CD8-positive, alpha-beta memory T cell (primary cell): ENCODE results near the gene SMIM43. TPM values are rescaled to one million over a fixed set of nuclear protein-coding genes. Genes with fewer than 3 reads are reported as not detected.

ENCODE experiments used
- CTCF ChIA-PET: fragments of 350-600 bp; sonication (Branson Sonifier 250); formaldehyde crosslinking; loops from one replicate; lab custom pipeline; 2021; ENCODE audit warnings: antibody characterized with exemption; lab: Charles Lee
- POLR2A ChIA-PET: fragments of 350-600 bp; sonication (Branson Sonifier 250); formaldehyde crosslinking; loops from one replicate; lab custom pipeline; 2021; ENCODE audit warnings: antibody characterized with exemption; lab: Charles Lee
- DNase-seq, 5 donors: peaks; one replicate each; pipeline versions ENCODE4 v3.0.0 to v3.0.0-alpha.2; 2020 to 2022; ENCODE audit warnings: mixed read lengths in 1 of 5
- H3K27ac ChIP-seq: one replicate; pipeline ENCODE4 v1.7.0; 2013; ENCODE audit warnings: low read depth, mild to moderate bottlenecking, low read length, moderate library complexity
- H3K27me3 ChIP-seq: 2 replicates; pipeline ENCODE4 v1.7.0; 2013; ENCODE audit warnings: low read length, mild to moderate bottlenecking; ENCODE audit not compliant: insufficient read depth, poor library complexity, severe bottlenecking
- H3K36me3 ChIP-seq: 2 replicates; pipeline ENCODE4 v1.7.0; 2013; ENCODE audit warnings: mild to moderate bottlenecking, low read length, moderate library complexity; ENCODE audit not compliant: insufficient read depth
- H3K4me1 ChIP-seq: 2 replicates; pipeline ENCODE4 v1.7.0; 2013; ENCODE audit warnings: mild to moderate bottlenecking, low read length, moderate library complexity; ENCODE audit not compliant: insufficient read depth
- H3K4me3 ChIP-seq: 2 replicates; pipeline ENCODE4 v1.7.0; 2013; ENCODE audit warnings: mild to moderate bottlenecking, low read length
- H3K9me3 ChIP-seq: 2 replicates; pipeline ENCODE4 v1.7.0; 2013; ENCODE audit warnings: mild to moderate bottlenecking, low read length
- H3K27ac Mint-ChIP-seq, 8 donors: one replicate each; pipeline ENCODE4 v1.8.0; 2020 to 2021; ENCODE audit warnings: mixed read lengths in 8 of 8, mild to moderate bottlenecking in 6 of 8, inconsistent platforms in 3 of 8, moderate library complexity in 3 of 8
- H3K27me3 Mint-ChIP-seq, 2 donors: one replicate each; pipeline ENCODE4 v1.8.0; 2020 to 2021; ENCODE audit warnings: mixed read lengths in 2 of 2, mild to moderate bottlenecking in 1 of 2, moderate library complexity in 1 of 2
- H3K36me3 Mint-ChIP-seq, 3 donors: one replicate each; pipeline ENCODE4 v1.8.0; 2020 to 2021; ENCODE audit warnings: mixed read lengths in 3 of 3, inconsistent platforms in 1 of 3, mild to moderate bottlenecking in 1 of 3
- H3K4me1 Mint-ChIP-seq, 3 donors: one replicate each; pipeline ENCODE4 v1.8.0; 2020 to 2021; ENCODE audit warnings: mixed read lengths in 3 of 3, inconsistent platforms in 1 of 3, mild to moderate bottlenecking in 1 of 3
- H3K4me3 Mint-ChIP-seq, 7 donors: one replicate each; pipeline ENCODE4 v1.8.0; 2020 to 2021; ENCODE audit warnings: mixed read lengths in 7 of 7, mild to moderate bottlenecking in 6 of 7, moderate library complexity in 4 of 7, inconsistent platforms in 2 of 7
- H3K9me3 Mint-ChIP-seq, 5 donors: one replicate each; pipeline ENCODE4 v1.8.0; 2020 to 2022; ENCODE audit warnings: mixed read lengths in 5 of 5, mild to moderate bottlenecking in 3 of 5, moderate library complexity in 2 of 5, inconsistent platforms in 1 of 5
- polyA plus RNA-seq: library from polyadenylated mRNA; unstranded; fragments of 300-500 nt; fragmentation: Illumina TruSeq; gene quantifications from one replicate; pipeline ENCODE4 v1.2.3, GENCODE V29; 2021
- total RNA-seq, 2 experiments: library from RNA; stranded (reverse); gene quantifications; one replicate each; pipeline ENCODE4 v1.2.3, GENCODE V29; 2021

SMIM43 gene
- total and polyA plus RNA-seq, 3 experiments from 2014 or later: 0.23 to 0.47 (median 0.44) TPM

DNA sequence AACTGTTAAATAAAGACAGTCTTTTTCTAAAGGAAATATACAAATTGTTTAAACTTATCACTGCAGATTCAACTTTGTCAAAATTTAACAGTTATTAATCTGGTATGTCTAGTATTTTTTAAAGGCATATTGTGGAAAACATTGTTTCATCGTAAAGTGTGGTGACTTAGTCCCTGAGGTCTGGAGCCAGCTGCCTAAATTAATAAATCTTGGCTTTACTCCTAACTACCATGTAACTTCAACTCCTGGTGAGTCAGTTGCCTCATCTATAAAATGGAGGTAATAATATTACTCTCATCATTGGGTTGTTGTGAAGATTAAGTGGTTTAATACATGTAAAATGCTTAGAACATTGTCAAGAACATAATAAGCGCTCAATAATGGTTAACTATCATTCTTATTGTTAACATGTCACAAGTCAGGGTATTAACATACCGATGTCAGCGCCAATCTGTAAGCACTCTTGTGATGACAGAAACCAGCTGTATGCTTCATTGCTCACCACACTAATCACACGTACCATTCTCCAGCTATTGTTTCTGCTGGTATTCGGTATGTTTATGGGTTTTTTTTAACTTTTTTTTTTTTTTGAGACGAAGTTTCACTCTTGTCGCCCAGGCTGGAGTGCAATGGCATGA, 14.1 kb upstream of the SMIM43 start:
- POLR2A ChIA-PET: no interaction called here
- Mint-ChIP-seq H3K27ac (no peak overlapping the region), H3K4me1 (peaks cover 12 to 20% (median 19%) of the 10 kb centered on the region in 3 donors), H3K36me3 (peaks cover 0 to 1% (median 0%) of the 10 kb centered on the region in 3 donors), H3K4me3 (no peak overlapping the region), H3K9me3 (peaks cover 0 to under 1% (median 0%) of the 10 kb centered on the region in 5 donors), H3K27me3 (peaks cover 5 to 23% of the 10 kb centered on the region in 2 donors)
- H3K4me3 ChIP-seq: no peak overlapping the region
- H3K27me3 ChIP-seq: no peaks in the 10 kb centered on the region
- H3K36me3 ChIP-seq: no peaks in the 10 kb centered on the region
- no peaks in the 10 kb centered on the region for H3K9me3 ChIP-seq
- CTCF ChIA-PET: no interaction called here
- H3K4me1 ChIP-seq: no peaks in the 10 kb centered on the region
- no peak overlapping the region for H3K27ac ChIP-seq
- DNase-seq: no peak

DNA sequence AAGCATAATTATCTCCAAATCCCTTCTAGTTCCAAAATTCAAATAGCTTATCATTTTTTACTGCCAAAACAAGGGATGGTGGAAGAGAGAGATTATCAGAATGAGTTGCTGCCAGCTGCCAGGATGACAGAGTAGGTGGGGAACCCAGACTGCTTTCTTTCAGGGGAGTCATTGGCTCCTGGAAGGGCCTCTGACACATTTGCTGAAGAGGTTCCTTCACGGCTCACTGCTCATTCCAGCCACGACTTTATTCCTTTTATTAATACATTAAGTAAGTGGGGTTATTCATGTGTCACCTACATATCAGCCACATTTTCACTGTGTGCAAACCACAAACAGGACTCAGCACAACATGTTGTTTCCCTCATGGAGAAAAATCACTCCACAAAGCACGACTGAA, 12.7 kb upstream of the SMIM43 start:
- peak overlapping the region in 5 of 8 donors; percentile 2 to 42 (median 34) for H3K27ac Mint-ChIP-seq
- CTCF ChIA-PET: no interaction called here

DNA sequence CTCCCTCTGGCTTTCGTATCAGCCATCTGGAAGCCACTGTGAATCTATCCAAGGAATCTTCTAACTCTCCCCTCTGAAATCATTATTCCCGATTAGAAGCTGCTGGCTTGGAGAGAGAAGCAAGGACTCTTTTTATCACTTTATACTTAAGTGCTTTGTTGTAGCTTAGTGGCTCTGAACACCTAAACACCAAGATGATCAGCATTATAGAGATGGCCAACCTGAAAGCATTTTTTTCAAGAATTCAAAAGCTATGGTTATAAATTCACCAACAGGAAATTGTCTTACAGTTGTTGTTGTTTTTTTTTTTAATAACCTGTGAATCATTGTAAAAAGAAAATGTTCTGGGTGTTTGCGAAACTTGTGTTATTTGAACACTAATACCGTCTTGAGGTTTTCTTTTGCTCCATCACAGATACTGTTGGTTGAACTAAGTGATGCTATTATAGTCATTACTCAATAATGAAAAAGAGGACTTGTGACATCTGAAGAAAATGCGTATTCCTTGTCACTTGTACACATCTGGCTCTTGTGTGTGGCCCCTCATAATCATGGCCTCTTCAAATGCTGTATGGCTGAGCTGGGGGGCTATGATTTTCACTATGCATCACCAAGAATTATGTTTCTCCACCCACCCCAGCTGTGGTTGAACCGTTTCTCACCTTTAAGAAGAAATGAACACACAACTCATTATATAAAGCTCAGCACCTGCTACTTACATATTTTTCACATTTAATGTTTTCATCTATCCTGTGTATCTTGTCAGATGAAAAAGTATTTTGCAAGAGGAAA, 11.8 kb upstream of the SMIM43 start:
- Mint-ChIP-seq H3K9me3 (no peaks in the 10 kb centered on the region), H3K27me3 (peaks cover 5 to 13% of the 10 kb centered on the region in 2 donors), H3K27ac (peak overlapping the region in 5 of 8 donors; percentile 8 to 69 (median 58)), H3K4me1 (peaks cover 12 to 20% (median 19%) of the 10 kb centered on the region in 3 donors), H3K4me3 (peak overlapping the region in 3 of 7 donors; percentile 11 to 43 (median 27)), H3K36me3 (peaks cover 0 to 1% (median 0%) of the 10 kb centered on the region in 3 donors)
- no peak for DNase-seq
- ChIA-PET POLR2A (no interaction called here), CTCF (interaction anchor here (0.8 kb wide), 1 partner anchor 9 kb away, joined by 3 read pairs; no protein-coding TSS in a partner anchor)
- Histone ChIP-seq H3K4me3 (no peak overlapping the region), H3K9me3 (no peaks in the 10 kb centered on the region), H3K36me3 (no peaks in the 10 kb centered on the region), H3K27me3 (no peaks in the 10 kb centered on the region), H3K27ac (no peak overlapping the region), H3K4me1 (no peaks in the 10 kb centered on the region)

More for the DNA sequence above, 12.7 kb upstream of the SMIM43 start:
- Histone ChIP-seq H3K9me3 (no peaks in the 10 kb centered on the region), H3K4me3 (no peak overlapping the region), H3K27me3 (no peaks in the 10 kb centered on the region), H3K36me3 (no peaks in the 10 kb centered on the region), H3K4me1 (no peaks in the 10 kb centered on the region), H3K27ac (no peak overlapping the region)
- Mint-ChIP-seq H3K36me3 (peaks cover 0 to 1% (median 0%) of the 10 kb centered on the region in 3 donors), H3K27me3 (peaks cover 5 to 13% of the 10 kb centered on the region in 2 donors), H3K9me3 (no peaks in the 10 kb centered on the region), H3K4me1 (peaks cover 12 to 20% (median 19%) of the 10 kb centered on the region in 3 donors), H3K4me3 (no peak overlapping the region)
- POLR2A ChIA-PET: no interaction called here
- DNase-seq: no peak

DNA sequence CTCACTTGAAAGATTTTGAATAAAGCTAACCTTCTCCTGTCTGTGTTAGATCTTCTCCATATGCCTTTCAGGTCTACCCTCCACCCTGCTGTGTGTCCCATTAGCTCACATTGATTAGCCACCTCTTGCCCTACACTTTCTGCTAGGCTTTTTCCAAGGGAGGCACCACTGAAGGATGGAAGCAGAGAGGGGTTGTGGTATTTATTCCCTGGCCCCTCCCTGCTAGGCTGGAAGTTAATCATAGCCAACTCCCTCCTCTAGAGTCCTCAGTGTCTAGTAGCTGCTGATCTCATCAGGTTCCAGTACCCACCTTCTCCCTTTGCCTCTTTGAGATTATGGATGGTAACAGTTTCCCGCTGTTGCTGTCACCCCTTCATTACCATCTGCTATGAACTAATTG, 8.9 kb upstream of the SMIM43 start:
- DNase-seq: no peak
- H3K9me3 ChIP-seq: no peaks in the 10 kb centered on the region
- H3K4me3 ChIP-seq: no peak overlapping the region
- no peak overlapping the region for H3K4me3 Mint-ChIP-seq
- peaks cover 12 to 20% (median 19%) of the 10 kb centered on the region in 3 donors for H3K4me1 Mint-ChIP-seq
- CTCF ChIA-PET: no interaction called here
- no peak overlapping the region for H3K27ac ChIP-seq
- H3K4me1 ChIP-seq: no peaks in the 10 kb centered on the region
- H3K27me3 ChIP-seq: no peaks in the 10 kb centered on the region
- no peaks in the 10 kb centered on the region for H3K9me3 Mint-ChIP-seq
- POLR2A ChIA-PET: no interaction called here
- H3K36me3 Mint-ChIP-seq: peaks cover 0 to 1% (median 0%) of the 10 kb centered on the region in 3 donors
- H3K27me3 Mint-ChIP-seq: peaks cover 0 to 11% of the 10 kb centered on the region in 2 donors
- no peak overlapping the region for H3K27ac Mint-ChIP-seq
- H3K36me3 ChIP-seq: no peaks in the 10 kb centered on the region

DNA sequence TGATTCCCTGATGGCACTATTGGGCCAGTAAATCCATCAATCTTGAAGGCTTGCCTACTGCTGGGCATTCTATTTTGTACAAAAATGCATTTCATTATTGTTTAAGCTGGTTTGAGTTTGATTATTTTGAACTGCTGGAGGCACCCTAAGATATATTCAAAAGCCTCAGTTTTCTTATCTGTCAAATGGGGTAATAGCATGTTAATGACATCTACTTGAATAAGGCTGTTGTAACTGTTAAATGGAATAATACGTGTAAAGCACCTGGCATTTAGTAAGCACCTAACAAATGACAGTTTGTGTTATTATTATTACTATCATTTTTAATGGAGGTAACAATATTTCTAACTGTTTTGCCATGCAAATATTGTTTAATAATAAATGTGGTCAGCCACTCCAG, 6.9 kb upstream of the SMIM43 start:
- Mint-ChIP-seq H3K27ac (no peak overlapping the region), H3K9me3 (no peaks in the 10 kb centered on the region), H3K4me1 (peaks cover 1 to 6% (median 5%) of the 10 kb centered on the region in 3 donors), H3K36me3 (peaks cover 0 to 1% (median 0%) of the 10 kb centered on the region in 3 donors), H3K27me3 (peaks cover 2 to 23% of the 10 kb centered on the region in 2 donors), H3K4me3 (no peak overlapping the region)
- no peaks in the 10 kb centered on the region for H3K4me1 ChIP-seq
- no peak for DNase-seq
- no peak overlapping the region for H3K27ac ChIP-seq
- H3K36me3 ChIP-seq: no peaks in the 10 kb centered on the region
- no peaks in the 10 kb centered on the region for H3K9me3 ChIP-seq
- ChIA-PET POLR2A (no interaction called here), CTCF (no interaction called here)
- H3K27me3 ChIP-seq: no peaks in the 10 kb centered on the region
- H3K4me3 ChIP-seq: no peak overlapping the region

DNA sequence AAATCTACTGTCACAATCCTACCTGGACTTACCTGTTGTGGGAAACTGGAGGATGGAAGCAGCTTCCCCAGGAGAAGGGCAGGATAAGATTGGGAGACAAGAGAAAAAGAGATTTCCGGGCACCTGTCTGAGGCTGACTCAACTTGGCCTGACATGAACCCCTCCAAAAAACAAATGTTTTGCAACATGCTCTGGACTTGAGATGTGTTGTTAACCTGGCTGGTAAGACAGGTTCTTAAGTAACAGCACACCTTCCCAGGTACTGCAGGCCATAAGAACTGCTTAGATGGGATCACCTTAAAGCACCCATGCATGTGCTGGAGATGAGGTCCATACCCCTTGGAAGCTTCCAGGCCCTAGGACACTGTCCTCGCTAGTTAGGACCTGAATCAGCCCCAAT, 4.4 kb upstream of the SMIM43 start:
- no peak overlapping the region for H3K4me3 Mint-ChIP-seq
- H3K27me3 ChIP-seq: peaks cover 13% of the 10 kb centered on the region
- no peak overlapping the region for H3K27ac Mint-ChIP-seq
- no peaks in the 10 kb centered on the region for H3K36me3 ChIP-seq
- ChIA-PET CTCF (no interaction called here), POLR2A (no interaction called here)
- peaks cover 4 to 8% (median 7%) of the 10 kb centered on the region in 3 donors for H3K4me1 Mint-ChIP-seq
- no peak for DNase-seq
- H3K4me3 ChIP-seq: no peak overlapping the region
- no peaks in the 10 kb centered on the region for H3K9me3 ChIP-seq
- H3K27ac ChIP-seq: no peak overlapping the region
- H3K27me3 Mint-ChIP-seq: peaks cover 8 to 32% of the 10 kb centered on the region in 2 donors
- no peaks in the 10 kb centered on the region for H3K4me1 ChIP-seq
- no peaks in the 10 kb centered on the region for H3K9me3 Mint-ChIP-seq
- peaks cover 0 to 1% (median 0%) of the 10 kb centered on the region in 3 donors for H3K36me3 Mint-ChIP-seq

DNA sequence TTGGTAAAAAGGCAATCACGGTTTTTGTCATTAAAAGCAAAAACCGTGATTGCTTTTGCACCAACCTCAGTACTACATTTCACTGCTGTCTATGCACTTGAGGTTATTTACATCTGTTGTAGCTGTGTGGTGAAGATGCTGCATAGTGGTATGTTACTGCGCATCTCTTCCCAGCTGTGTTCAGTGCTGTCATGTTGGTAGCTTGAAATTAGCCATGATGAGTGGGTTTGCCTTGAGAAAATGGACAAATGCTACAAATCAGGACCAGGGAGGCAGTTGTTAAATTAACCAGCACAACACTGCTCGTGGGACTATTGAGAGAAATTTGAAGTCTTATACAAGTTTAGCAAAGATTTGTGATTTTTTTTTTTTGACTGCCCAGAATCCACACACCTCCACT, 2.2 kb upstream of the SMIM43 start:
- Mint-ChIP-seq H3K27ac (no peak overlapping the region), H3K9me3 (no peaks in the 10 kb centered on the region), H3K4me1 (peaks cover 9 to 15% (median 15%) of the 10 kb centered on the region in 3 donors), H3K4me3 (no peak overlapping the region), H3K36me3 (peaks cover 0 to 1% (median 0%) of the 10 kb centered on the region in 3 donors), H3K27me3 (peaks cover 9 to 49% of the 10 kb centered on the region in 2 donors)
- ChIA-PET CTCF (no interaction called here), POLR2A (no interaction called here)
- Histone ChIP-seq H3K4me3 (no peak overlapping the region), H3K27ac (no peak overlapping the region), H3K4me1 (no peaks in the 10 kb centered on the region), H3K9me3 (no peaks in the 10 kb centered on the region), H3K36me3 (no peaks in the 10 kb centered on the region), H3K27me3 (peaks cover 13% of the 10 kb centered on the region)
- DNase-seq: no peak

DNA sequence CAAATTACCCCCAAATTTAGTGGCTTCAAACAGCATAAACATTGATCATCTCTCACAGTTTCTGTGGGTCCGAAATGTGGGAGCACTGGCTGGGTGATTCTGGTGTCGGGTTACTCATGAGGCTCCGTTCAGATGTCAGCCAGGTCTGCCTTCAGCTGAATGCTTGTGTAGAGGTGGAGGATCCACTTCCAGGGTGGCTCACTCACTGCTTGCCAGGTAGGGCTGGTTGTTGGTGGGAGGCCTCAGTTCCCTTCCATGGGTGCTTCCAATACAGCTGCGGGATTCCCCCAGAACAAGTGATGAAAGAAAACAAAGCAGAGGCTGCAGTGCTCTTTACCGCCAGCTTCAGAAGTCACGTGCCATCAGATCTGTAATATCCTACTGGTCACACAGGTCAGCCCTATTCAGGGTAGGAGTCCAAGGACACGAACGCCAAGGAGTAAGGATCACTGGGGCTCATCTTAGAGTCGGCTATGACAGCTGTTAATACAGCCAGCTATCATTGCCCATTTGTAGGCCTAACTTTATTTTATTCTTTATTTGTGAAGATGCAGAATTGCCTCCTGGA, 1.1 kb upstream of the SMIM43 start:
- Mint-ChIP-seq H3K27me3 (peaks cover 9 to 57% of the 10 kb centered on the region in 2 donors), H3K27ac (no peak overlapping the region), H3K36me3 (peaks cover 0 to 1% (median 0%) of the 10 kb centered on the region in 3 donors), H3K4me3 (peak overlapping the region in 1 of 7 donors; percentile 70), H3K4me1 (peaks cover 9 to 15% (median 15%) of the 10 kb centered on the region in 3 donors), H3K9me3 (no peaks in the 10 kb centered on the region)
- no peak overlapping the region for H3K27ac ChIP-seq
- no peak overlapping the region for H3K4me3 ChIP-seq
- ChIA-PET CTCF (no interaction called here), POLR2A (no interaction called here)
- H3K36me3 ChIP-seq: no peaks in the 10 kb centered on the region
- no peaks in the 10 kb centered on the region for H3K9me3 ChIP-seq
- H3K27me3 ChIP-seq: peaks cover 13% of the 10 kb centered on the region
- no peaks in the 10 kb centered on the region for H3K4me1 ChIP-seq
- no peak for DNase-seq
